Measurements from ENCODE around the gene TENT4A. TPM values are rescaled to one million over a fixed set of nuclear protein-coding genes. Genes with fewer than 3 reads are reported as not detected.

The TENT4A gene
- total RNA-seq, 1 experiment from 2014 or later, result 29.6 TPM

- ChIA-PET POLR2A (no interaction called here), CTCF (no interaction called here)
- no TSS peak for BruUV-seq (replicated peaks)
- TF ChIP-seq CTCF (IDR thresholded peaks at IDR 0.05) (no peak), SIN3A (IDR thresholded peaks at IDR 0.05; ENCODE audit: borderline replicate concordance, insufficient read depth, low read depth, low read length) (no peak), REST (IDR thresholded peaks at IDR 0.05; ENCODE audit: insufficient read depth in 1 of 2, low read depth in 2 of 2, low read length in 1 of 2) (no peak), POLR2AphosphoS5 (IDR thresholded peaks at IDR 0.05; ENCODE audit: low read depth, low read length) (no peak), TCF7L2 (IDR thresholded peaks at IDR 0.05; ENCODE audit: low read depth, low read length) (no peak)
- peaks cover 5% of the 10 kb centered on the region for H3K36me3 ChIP-seq (ENCODE audit: control insufficient read depth, insufficient read depth, low read length)
- in situ Hi-C loops (cut with HindIII; ENCODE audit: low pct_unique_long_range_greater_than_20kb, low sequenced_read_pairs) (no loop called here), intact Hi-C loops (cut with micrococcal nuclease; ENCODE audit: unreplicated experiment) (no loop called here)
- no peaks in the 10 kb centered on the region for H3K27me3 ChIP-seq (ENCODE audit: control insufficient read depth, insufficient read depth, low read length)
- H3K27ac ChIP-seq (ENCODE audit: low read length), result no peak overlapping the region
- DNase-seq (ENCODE audit: low read depth, low spot score) (no peak), ATAC-seq (no peak)
- H3K4me3 ChIP-seq (ENCODE audit: low read depth in 2 of 2, low read length in 2 of 2), result no peak overlapping the region
- no peaks in the 10 kb centered on the region for H3K9me3 ChIP-seq (ENCODE audit: control insufficient read depth, insufficient read depth, low read depth, low read length)
- H3K4me1 ChIP-seq (ENCODE audit: control insufficient read depth, insufficient read depth, low read length), result no peaks in the 10 kb centered on the region; the same call in 1 of the 2 replicates
Measured at GRCh38 chr5:6758236-6758635, 45.0 kb downstream of the TENT4A start.

GRCh38 chr5:6758706-6759105 is 45.5 kb downstream of the TENT4A start:
- Histone ChIP-seq H3K4me1 (ENCODE audit: control insufficient read depth, insufficient read depth, low read length) (no peaks in the 10 kb centered on the region; the same call in 1 of the 2 replicates), H3K4me3 (ENCODE audit: low read depth in 2 of 2, low read length in 2 of 2) (no peak overlapping the region), H3K9me3 (ENCODE audit: control insufficient read depth, insufficient read depth, low read depth, low read length) (no peaks in the 10 kb centered on the region), H3K36me3 (ENCODE audit: control insufficient read depth, insufficient read depth, low read length) (peaks cover 4% of the 10 kb centered on the region), H3K27me3 (ENCODE audit: control insufficient read depth, insufficient read depth, low read length) (no peaks in the 10 kb centered on the region), H3K27ac (ENCODE audit: low read length) (no peak overlapping the region)
- DNase-seq (ENCODE audit: low read depth, low spot score), result no peak
- no TSS peak for BruUV-seq (replicated peaks)
- ChIA-PET CTCF (no interaction called here), POLR2A (no interaction called here)
- in situ Hi-C loops (cut with HindIII; ENCODE audit: low pct_unique_long_range_greater_than_20kb, low sequenced_read_pairs) (no loop called here), intact Hi-C loops (cut with micrococcal nuclease; ENCODE audit: unreplicated experiment) (no loop called here)
- TF ChIP-seq TCF7L2 (IDR thresholded peaks at IDR 0.05; ENCODE audit: low read depth, low read length), result no peak
- TF ChIP-seq SIN3A (IDR thresholded peaks at IDR 0.05; ENCODE audit: borderline replicate concordance, insufficient read depth, low read depth, low read length), result no peak
- no peak for TF ChIP-seq REST (IDR thresholded peaks at IDR 0.05; ENCODE audit: insufficient read depth in 1 of 2, low read depth in 2 of 2, low read length in 1 of 2)
- TF ChIP-seq POLR2AphosphoS5 (IDR thresholded peaks at IDR 0.05; ENCODE audit: low read depth, low read length), result no peak
- no peak for TF ChIP-seq CTCF (IDR thresholded peaks at IDR 0.05)
- no peak for ATAC-seq
